Chondrocyte (in vitro differentiated cells): ENCODE measurements around the gene AADAT. TPM values are rescaled to one million over a fixed set of nuclear protein-coding genes. Genes with fewer than 3 reads are reported as not detected.

Experiments used
- DNase-seq: peaks from one replicate; pipeline ENCODE4 v3.0.0; 2021; ENCODE audit warnings: mixed read lengths, low spot score
- H3K27ac Mint-ChIP-seq: one replicate; pipeline ENCODE4 v1.8.0; 2021; ENCODE audit warnings: mild to moderate bottlenecking, moderate library complexity, mixed read lengths; ENCODE audit not compliant: unreplicated experiment
- H3K27me3 Mint-ChIP-seq: 2 replicates; pipeline ENCODE4 v1.8.0; 2021; ENCODE audit warnings: low read depth, mixed read lengths
- H3K36me3 Mint-ChIP-seq: 2 replicates; pipeline ENCODE4 v1.8.0; 2021; ENCODE audit warnings: low read depth, mixed read lengths
- H3K4me1 Mint-ChIP-seq: 2 replicates; pipeline ENCODE4 v1.8.0; 2021; ENCODE audit warnings: low read depth, mild to moderate bottlenecking, mixed read lengths
- H3K4me3 Mint-ChIP-seq: one replicate; pipeline ENCODE4 v1.8.0; 2021; ENCODE audit warnings: mild to moderate bottlenecking, moderate library complexity, mixed read lengths; ENCODE audit not compliant: unreplicated experiment
- H3K9me3 Mint-ChIP-seq: 2 replicates; pipeline ENCODE4 v1.8.0; 2021; ENCODE audit warnings: low read depth, mixed read lengths
- total RNA-seq: library from RNA; stranded (reverse); gene quantifications from 3 replicates; pipeline ENCODE4 v1.2.1, GENCODE V29; 2021
- TF ChIP-seq, protein P1 (sequence below): fragments of 200-600 bp; sonication (generic); IDR thresholded peaks from 2 replicates; pipeline ENCODE4 v1.5.0; 2021; ENCODE audit warnings: antibody characterized with exemption, mild to moderate bottlenecking, moderate library complexity

AADAT gene
- total RNA-seq, 1 donor from 2014 or later, result 13.2 TPM

DNA sequence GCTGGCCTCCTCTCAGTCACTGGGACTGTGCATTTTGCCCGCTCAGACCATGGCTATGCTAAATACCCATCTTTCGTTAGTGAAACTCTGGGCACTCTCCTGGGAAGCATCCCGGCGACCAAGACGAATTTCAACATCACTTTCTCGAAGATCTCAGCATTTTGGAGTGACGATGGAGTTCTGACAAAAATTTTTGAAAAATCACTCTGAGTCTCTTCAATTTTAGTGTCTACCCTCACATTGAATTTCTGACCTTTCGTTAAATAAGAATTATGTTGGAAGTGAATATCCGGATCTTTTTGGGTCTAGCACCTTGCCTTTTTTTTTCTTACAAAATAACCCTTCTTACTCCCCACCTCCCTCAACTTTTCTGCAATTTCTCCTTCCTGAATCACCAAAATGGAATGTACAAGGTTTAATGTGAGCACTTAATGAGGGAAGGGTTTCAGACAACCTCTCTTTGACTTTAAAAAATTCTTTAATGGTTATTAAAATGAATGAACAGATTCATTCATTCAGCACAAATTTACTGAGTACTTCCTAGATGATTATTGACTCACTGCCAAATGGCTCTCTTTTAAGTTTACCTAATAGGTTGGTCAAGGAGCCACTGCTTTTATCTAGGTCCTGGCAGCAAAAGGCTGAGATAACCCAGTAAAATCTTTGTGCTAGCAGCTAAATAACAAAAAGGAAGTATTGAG is 746 bp upstream of the AADAT start:
- Mint-ChIP-seq H3K4me3 (peak overlapping the region; percentile 88), H3K4me1 (peaks cover 21% of the 10 kb centered on the region), H3K27me3 (peaks cover 2% of the 10 kb centered on the region), H3K36me3 (peaks cover 7% of the 10 kb centered on the region), H3K27ac (peak overlapping the region; percentile 60), H3K9me3 (no peaks in the 10 kb centered on the region)
- DNase-seq, result no peak
- TF ChIP-seq, protein P1, sequence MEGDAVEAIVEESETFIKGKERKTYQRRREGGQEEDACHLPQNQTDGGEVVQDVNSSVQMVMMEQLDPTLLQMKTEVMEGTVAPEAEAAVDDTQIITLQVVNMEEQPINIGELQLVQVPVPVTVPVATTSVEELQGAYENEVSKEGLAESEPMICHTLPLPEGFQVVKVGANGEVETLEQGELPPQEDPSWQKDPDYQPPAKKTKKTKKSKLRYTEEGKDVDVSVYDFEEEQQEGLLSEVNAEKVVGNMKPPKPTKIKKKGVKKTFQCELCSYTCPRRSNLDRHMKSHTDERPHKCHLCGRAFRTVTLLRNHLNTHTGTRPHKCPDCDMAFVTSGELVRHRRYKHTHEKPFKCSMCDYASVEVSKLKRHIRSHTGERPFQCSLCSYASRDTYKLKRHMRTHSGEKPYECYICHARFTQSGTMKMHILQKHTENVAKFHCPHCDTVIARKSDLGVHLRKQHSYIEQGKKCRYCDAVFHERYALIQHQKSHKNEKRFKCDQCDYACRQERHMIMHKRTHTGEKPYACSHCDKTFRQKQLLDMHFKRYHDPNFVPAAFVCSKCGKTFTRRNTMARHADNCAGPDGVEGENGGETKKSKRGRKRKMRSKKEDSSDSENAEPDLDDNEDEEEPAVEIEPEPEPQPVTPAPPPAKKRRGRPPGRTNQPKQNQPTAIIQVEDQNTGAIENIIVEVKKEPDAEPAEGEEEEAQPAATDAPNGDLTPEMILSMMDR, result peak; percentile 51

GRCh38 chr4:170089274-170089667 is 485 bp downstream of the AADAT start:
- H3K9me3 Mint-ChIP-seq, result no peaks in the 10 kb centered on the region
- DNase-seq, result no peak
- no peaks in the 10 kb centered on the region for H3K27me3 Mint-ChIP-seq
- peak overlapping the region; percentile 88 for H3K4me3 Mint-ChIP-seq
- peaks cover 12% of the 10 kb centered on the region for H3K36me3 Mint-ChIP-seq
- peak overlapping the region; percentile 68 for H3K27ac Mint-ChIP-seq
- peaks cover 21% of the 10 kb centered on the region for H3K4me1 Mint-ChIP-seq
- TF ChIP-seq, protein P1, result peak; percentile 31

- Mint-ChIP-seq H3K27ac (no peak overlapping the region), H3K4me1 (peaks cover 21% of the 10 kb centered on the region)
Measured at GRCh38 chr4:170088716-170089115, 1.0 kb downstream of the AADAT start.

DNA sequence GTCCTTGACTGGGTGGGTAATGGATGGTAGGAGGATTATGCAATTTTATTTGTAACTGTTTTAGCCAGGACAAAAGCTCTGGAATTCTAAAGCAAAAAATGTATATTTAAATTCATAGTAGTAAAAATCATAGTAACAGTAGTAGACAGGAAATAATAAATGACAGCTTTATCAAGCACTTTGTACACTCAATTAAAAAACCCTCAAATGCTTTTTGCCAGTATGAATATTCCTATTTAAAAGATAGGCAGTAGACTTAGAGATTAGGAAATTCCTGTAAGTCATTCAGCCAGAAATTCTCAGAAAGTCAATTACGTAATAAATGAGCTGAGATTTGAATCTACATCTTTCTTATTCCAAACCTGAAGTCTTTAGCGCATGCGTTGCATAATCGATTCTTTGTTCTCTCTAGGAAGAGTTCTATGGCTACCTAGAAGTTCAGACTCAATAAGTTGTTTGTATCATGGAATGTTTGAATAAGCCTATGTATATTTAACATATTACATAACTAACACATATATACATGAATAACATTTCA is 2.5 kb downstream of the AADAT start:
- Mint-ChIP-seq H3K27me3 (no peaks in the 10 kb centered on the region), H3K36me3 (peaks cover 22% of the 10 kb centered on the region), H3K9me3 (peaks cover under 1% of the 10 kb centered on the region), H3K4me3 (no peak overlapping the region), H3K4me1 (peaks cover 21% of the 10 kb centered on the region), H3K27ac (no peak overlapping the region)
- TF ChIP-seq, protein P1, result no peak
- DNase-seq, result no peak

More at GRCh38 chr4:170088716-170089115, 1.0 kb downstream of the AADAT start:
- peak overlapping the region; percentile 88 for H3K4me3 Mint-ChIP-seq
- peaks cover 15% of the 10 kb centered on the region for H3K36me3 Mint-ChIP-seq
- no peaks in the 10 kb centered on the region for H3K9me3 Mint-ChIP-seq
- no peaks in the 10 kb centered on the region for H3K27me3 Mint-ChIP-seq
- DNase-seq, result no peak
- TF ChIP-seq, protein P1, result no peak

- Mint-ChIP-seq H3K4me3 (no peak overlapping the region), H3K27me3 (no peaks in the 10 kb centered on the region), H3K4me1 (peaks cover 7% of the 10 kb centered on the region), H3K9me3 (peaks cover 7% of the 10 kb centered on the region), H3K27ac (no peak overlapping the region), H3K36me3 (peaks cover 44% of the 10 kb centered on the region)
- TF ChIP-seq, protein P1, result no peak
- DNase-seq, result no peak
Measured at GRCh38 chr4:170083541-170083940, 6.2 kb downstream of the AADAT start.
